Chondrocyte (in vitro differentiated cells): ENCODE results near the gene OGG1. TPM values are rescaled to one million over a fixed set of nuclear protein-coding genes. Genes with fewer than 3 reads are reported as not detected.

Experiments used
- DNase-seq: peaks from one replicate; pipeline ENCODE4 v3.0.0; 2021; ENCODE audit warnings: mixed read lengths, low spot score
- H3K27ac Mint-ChIP-seq: one replicate; pipeline ENCODE4 v1.8.0; 2021; ENCODE audit warnings: mild to moderate bottlenecking, moderate library complexity, mixed read lengths; ENCODE audit not compliant: unreplicated experiment
- H3K27me3 Mint-ChIP-seq: 2 replicates; pipeline ENCODE4 v1.8.0; 2021; ENCODE audit warnings: low read depth, mixed read lengths
- H3K36me3 Mint-ChIP-seq: 2 replicates; pipeline ENCODE4 v1.8.0; 2021; ENCODE audit warnings: low read depth, mixed read lengths
- H3K4me1 Mint-ChIP-seq: 2 replicates; pipeline ENCODE4 v1.8.0; 2021; ENCODE audit warnings: low read depth, mild to moderate bottlenecking, mixed read lengths
- H3K4me3 Mint-ChIP-seq: one replicate; pipeline ENCODE4 v1.8.0; 2021; ENCODE audit warnings: mild to moderate bottlenecking, moderate library complexity, mixed read lengths; ENCODE audit not compliant: unreplicated experiment
- H3K9me3 Mint-ChIP-seq: 2 replicates; pipeline ENCODE4 v1.8.0; 2021; ENCODE audit warnings: low read depth, mixed read lengths
- total RNA-seq: library from RNA; stranded (reverse); gene quantifications from 3 replicates; pipeline ENCODE4 v1.2.1, GENCODE V29; 2021
- TF ChIP-seq, protein P1 (sequence below): fragments of 200-600 bp; sonication (generic); IDR thresholded peaks from 2 replicates; pipeline ENCODE4 v1.5.0; 2021; ENCODE audit warnings: antibody characterized with exemption, mild to moderate bottlenecking, moderate library complexity

OGG1 gene
- total RNA-seq, 1 donor from 2014 or later, result 23.8 TPM

DNA sequence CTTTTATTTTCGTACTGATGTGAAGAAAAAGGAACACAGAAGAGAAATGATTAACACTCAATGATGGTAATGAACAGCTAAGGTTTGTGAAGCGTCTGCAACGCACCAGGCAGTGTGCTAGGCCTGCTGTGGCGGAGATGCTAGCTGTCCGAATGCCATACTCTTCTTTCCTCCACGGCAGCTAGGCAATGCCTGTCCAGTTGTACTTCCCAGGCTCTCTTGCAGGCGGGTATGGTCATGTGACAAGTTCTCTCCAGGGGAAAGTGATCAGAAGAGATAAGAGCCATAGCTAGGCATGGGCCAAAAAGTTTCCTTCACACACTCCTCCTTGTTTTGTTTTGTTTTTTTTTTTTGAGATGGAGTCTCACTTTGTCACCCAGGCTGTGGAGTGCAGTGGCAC lies 35.9 kb downstream of the OGG1 start:
- TF ChIP-seq, protein P1, sequence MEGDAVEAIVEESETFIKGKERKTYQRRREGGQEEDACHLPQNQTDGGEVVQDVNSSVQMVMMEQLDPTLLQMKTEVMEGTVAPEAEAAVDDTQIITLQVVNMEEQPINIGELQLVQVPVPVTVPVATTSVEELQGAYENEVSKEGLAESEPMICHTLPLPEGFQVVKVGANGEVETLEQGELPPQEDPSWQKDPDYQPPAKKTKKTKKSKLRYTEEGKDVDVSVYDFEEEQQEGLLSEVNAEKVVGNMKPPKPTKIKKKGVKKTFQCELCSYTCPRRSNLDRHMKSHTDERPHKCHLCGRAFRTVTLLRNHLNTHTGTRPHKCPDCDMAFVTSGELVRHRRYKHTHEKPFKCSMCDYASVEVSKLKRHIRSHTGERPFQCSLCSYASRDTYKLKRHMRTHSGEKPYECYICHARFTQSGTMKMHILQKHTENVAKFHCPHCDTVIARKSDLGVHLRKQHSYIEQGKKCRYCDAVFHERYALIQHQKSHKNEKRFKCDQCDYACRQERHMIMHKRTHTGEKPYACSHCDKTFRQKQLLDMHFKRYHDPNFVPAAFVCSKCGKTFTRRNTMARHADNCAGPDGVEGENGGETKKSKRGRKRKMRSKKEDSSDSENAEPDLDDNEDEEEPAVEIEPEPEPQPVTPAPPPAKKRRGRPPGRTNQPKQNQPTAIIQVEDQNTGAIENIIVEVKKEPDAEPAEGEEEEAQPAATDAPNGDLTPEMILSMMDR, result no peak
- no peaks in the 10 kb centered on the region for H3K27me3 Mint-ChIP-seq

DNA sequence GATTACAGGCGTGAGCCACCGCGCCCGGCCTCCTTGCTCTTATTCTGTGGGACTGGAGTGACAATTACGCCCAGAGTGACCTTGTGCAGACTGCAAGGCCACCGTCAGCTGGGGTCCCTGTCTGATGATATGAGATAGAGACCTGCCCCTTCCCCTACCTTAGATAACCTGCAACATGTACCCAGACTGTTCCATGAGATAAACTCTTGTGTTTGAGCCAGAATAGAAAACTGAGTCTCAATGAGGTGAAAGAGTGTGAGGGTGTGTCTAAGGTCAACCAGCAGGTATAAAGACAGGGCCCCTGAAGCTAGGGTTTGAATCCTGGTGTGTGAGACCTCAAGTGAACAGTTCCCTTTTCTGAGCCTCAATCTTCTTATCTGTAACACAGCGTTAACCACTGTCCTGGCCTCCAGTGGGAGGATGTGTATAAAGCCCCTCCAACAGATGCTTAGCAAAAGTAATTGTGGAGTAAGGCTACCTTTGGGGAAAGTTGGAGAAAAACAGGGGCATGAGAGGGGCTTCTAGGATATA lies 36.5 kb downstream of the OGG1 start:
- Mint-ChIP-seq H3K9me3 (no peaks in the 10 kb centered on the region), H3K4me3 (no peak overlapping the region), H3K36me3 (peaks cover 26% of the 10 kb centered on the region)

More for the DNA sequence above, 35.9 kb downstream of the OGG1 start:
- Mint-ChIP-seq H3K4me3 (peak overlapping the region; percentile 1), H3K36me3 (peaks cover 30% of the 10 kb centered on the region), H3K27ac (peak overlapping the region; percentile 90), H3K9me3 (no peaks in the 10 kb centered on the region), H3K4me1 (peaks cover 21% of the 10 kb centered on the region)
- DNase-seq, result no peak

DNA sequence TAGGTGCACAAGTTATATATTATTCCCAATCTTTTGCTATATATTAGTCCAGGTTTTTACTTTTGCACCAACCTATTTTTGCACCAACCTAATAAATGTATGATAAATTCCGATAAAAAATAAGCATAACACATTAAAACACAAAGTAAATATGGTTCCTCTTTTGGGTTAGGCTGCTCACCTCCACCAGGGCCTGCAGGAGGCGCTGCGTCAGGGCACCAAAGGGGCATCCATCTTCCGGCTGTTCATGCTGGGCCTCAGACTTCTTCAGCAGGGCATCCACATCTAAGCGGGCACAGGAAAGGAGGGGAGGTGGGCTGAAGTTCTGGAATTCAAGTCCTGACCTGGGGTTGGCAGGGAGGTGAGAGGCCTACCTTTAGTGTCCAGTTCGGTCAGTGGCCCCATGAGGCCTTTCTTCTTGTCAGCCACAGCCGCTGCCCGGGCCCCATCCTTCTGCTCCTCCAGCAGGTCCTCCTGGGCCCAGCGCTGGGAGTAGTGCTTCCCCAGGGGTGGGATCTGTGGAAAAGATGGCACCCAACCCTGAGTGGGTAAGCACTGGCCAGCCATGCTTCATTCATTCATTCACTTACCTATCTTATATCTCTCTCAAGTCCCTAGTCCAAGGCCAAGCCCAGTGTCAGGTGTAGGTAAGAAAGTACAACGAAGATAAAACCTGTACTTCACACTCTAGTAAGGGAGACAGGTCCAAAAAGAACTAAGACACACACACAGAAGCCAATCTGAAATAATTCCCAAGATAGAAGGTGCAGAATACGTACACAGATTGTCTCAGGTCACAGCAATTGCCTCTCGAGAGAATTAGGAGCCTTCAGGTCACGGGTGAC lies 37.3 kb downstream of the OGG1 start:
- no peaks in the 10 kb centered on the region for H3K9me3 Mint-ChIP-seq
- H3K27ac Mint-ChIP-seq, result no peak overlapping the region
- no peak overlapping the region for H3K4me3 Mint-ChIP-seq
- H3K36me3 Mint-ChIP-seq, result peaks cover 23% of the 10 kb centered on the region
- H3K4me1 Mint-ChIP-seq, result peaks cover 35% of the 10 kb centered on the region
- DNase-seq, result no peak
- TF ChIP-seq, protein P1, result peak; percentile 74
- H3K27me3 Mint-ChIP-seq, result no peaks in the 10 kb centered on the region

More for the DNA sequence above, 36.5 kb downstream of the OGG1 start:
- H3K27me3 Mint-ChIP-seq, result no peaks in the 10 kb centered on the region
- H3K4me1 Mint-ChIP-seq, result peaks cover 27% of the 10 kb centered on the region
- TF ChIP-seq, protein P1, result no peak
- DNase-seq, result no peak
- H3K27ac Mint-ChIP-seq, result peak overlapping the region; percentile 24

DNA sequence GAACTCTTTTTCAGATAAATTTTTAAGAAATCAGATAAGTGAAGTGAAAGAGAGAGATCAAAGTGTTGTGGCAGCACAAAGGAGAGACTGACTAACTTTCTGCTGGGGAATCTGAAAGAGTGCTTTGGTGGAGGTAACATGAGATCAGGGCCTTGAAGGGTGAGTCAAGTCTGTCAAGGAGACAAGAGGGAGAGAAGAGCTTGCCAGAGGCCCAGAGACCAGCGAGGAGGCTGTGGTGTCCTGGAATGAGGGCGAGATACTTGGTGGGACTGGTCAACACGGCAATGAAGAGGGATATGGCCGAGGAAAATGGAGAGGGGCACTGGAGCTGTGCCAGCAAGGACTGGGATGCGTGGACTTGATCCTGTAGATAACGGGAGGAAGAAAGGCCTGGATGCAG lies 38.0 kb downstream of the OGG1 start:
- no peaks in the 10 kb centered on the region for H3K27me3 Mint-ChIP-seq
- TF ChIP-seq, protein P1, result no peak
- no peak overlapping the region for H3K27ac Mint-ChIP-seq
- no peak overlapping the region for H3K4me3 Mint-ChIP-seq
- peaks cover 36% of the 10 kb centered on the region for H3K4me1 Mint-ChIP-seq
- DNase-seq, result no peak
- H3K9me3 Mint-ChIP-seq, result no peaks in the 10 kb centered on the region
- peaks cover 19% of the 10 kb centered on the region for H3K36me3 Mint-ChIP-seq

DNA sequence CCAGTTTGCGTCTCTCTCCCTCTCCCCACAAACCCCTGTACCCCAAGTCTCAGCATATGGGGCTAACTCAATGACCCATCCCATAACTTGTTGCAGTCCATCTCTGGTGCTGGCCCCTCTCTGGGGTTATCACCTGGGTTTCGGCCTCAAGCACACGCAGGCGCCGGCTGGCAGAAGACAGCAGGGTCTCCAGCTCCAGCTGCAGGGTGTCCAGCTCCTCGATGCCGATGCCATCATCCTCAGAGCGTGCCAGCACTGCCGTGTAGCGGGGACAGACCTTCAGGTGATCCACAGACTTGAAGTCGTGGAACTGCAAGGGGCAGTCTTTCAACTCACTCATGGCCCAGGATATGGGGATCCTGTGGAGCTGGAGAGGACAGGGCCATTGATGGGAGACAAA lies 41.4 kb downstream of the OGG1 start:
- Mint-ChIP-seq H3K36me3 (peaks cover 22% of the 10 kb centered on the region), H3K27me3 (no peaks in the 10 kb centered on the region), H3K9me3 (no peaks in the 10 kb centered on the region), H3K27ac (peak overlapping the region; percentile 2), H3K4me3 (peak overlapping the region; percentile 94), H3K4me1 (peaks cover 42% of the 10 kb centered on the region)
- no peak for DNase-seq
- TF ChIP-seq, protein P1, result no peak
